ENCODE measurements around the gene ZNF326.

ZNF326 gene

DNA sequence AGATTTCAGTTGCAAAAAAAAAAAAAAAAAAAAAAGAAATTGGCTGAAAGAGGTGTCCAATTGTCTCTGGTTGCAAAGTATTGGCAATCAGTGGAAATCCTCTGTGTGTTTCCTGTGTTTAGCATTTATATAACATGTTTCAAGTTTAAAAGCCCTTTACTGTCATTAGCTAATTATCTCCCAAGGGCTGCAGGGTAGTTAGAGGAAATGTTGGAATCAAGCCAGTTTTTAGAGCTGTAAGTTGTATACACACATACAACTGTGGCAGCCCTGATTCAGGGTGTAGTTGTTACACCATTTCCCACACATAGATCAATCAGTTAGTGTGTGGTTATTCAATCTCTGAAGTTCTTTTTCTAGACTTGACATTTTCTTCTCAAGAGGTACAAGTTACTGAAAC is 8.9 kb upstream of the ZNF326 start:
- ChIA-PET CTCF (interaction anchor here (0.7 to 11.6 kb wide), 14 partner anchors 9 to 223 kb away, joined by 3 to 168 read pairs (median 14); no protein-coding TSS in a partner anchor), POLR2A (no interaction called here)

DNA sequence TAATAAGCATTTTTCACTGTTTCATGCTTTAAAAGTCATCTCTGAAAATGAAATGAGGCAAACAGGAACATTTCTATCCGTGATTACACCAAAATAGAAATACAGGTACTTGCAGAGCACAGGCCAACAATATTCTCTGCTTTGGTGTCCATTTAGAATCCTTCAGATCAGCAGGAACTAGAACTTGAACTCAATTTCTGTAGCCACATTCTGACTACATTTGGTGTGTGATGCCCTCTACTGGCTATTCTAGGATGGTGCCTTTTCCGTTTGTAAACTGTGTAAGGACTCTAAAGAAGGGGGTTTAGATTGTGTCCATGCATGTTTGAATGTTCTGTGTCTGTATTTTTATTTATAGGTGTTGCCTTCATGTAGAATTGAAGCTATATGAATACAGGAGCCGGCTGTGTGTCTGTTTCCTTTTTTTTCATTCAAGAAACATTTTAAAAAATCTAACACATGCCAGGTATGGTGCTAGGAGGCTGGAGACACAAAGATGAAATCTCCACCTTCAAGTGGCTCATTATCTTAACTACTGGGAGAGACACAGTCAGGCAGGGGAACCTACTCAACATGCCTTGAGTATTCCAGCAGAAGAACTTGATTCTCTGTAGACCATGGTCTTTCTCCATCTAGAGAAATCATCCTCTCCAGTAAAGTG is 7.6 kb upstream of the ZNF326 start:
- ChIA-PET POLR2A (interaction anchor here (0.9 kb wide), 1 partner anchor 143 kb away, joined by 3 read pairs; no protein-coding TSS in a partner anchor), CTCF (interaction anchor here (0.6 to 11.6 kb wide), 28 partner anchors 9 to 364 kb away, joined by 3 to 168 read pairs (median 6); no protein-coding TSS in a partner anchor)
- no peak for DNase-seq (ENCODE audit: low read depth, low spot score)
- TF ChIP-seq, protein P1, sequence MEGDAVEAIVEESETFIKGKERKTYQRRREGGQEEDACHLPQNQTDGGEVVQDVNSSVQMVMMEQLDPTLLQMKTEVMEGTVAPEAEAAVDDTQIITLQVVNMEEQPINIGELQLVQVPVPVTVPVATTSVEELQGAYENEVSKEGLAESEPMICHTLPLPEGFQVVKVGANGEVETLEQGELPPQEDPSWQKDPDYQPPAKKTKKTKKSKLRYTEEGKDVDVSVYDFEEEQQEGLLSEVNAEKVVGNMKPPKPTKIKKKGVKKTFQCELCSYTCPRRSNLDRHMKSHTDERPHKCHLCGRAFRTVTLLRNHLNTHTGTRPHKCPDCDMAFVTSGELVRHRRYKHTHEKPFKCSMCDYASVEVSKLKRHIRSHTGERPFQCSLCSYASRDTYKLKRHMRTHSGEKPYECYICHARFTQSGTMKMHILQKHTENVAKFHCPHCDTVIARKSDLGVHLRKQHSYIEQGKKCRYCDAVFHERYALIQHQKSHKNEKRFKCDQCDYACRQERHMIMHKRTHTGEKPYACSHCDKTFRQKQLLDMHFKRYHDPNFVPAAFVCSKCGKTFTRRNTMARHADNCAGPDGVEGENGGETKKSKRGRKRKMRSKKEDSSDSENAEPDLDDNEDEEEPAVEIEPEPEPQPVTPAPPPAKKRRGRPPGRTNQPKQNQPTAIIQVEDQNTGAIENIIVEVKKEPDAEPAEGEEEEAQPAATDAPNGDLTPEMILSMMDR (IDR thresholded peaks at IDR 0.05; ENCODE audit: insufficient read depth, low read length, missing control alignments), result peak; percentile 69
- H3K4me3 ChIP-seq (ENCODE audit: low read depth, low read length), result no peak overlapping the region

More for the DNA sequence above, 8.9 kb upstream of the ZNF326 start:
- TF ChIP-seq, protein P1 (IDR thresholded peaks at IDR 0.05; ENCODE audit: insufficient read depth, low read length, missing control alignments), result no peak
- no peak for DNase-seq (ENCODE audit: low read depth, low spot score)
- H3K4me3 ChIP-seq (ENCODE audit: low read depth, low read length), result no peak overlapping the region

DNA sequence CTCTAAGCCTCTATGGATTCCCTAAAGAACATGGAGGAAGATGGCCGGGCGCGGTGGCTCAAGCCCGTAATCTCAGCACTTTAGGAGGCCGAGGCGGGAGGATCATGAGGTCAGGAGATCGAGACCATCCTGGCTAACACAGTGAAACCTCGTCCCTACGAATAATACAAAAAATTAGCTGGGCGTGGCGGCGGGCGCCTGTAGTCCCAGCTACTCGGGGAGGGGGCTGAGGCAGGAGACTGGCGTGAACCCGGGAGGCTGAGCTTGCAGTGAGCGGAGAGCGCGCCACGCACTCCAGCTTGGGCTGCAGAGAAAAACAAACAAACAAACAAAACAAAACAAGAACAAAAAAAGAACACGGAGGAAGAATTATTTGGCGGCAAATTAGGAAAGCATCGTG is 5.8 kb upstream of the ZNF326 start:
- TF ChIP-seq, protein P1 (IDR thresholded peaks at IDR 0.05; ENCODE audit: insufficient read depth, low read length, missing control alignments), result no peak
- no peak for DNase-seq (ENCODE audit: low read depth, low spot score)
- ChIA-PET CTCF (interaction anchor here (0.9 to 11.6 kb wide), 14 partner anchors 12 to 226 kb away, joined by 3 to 168 read pairs (median 16); no protein-coding TSS in a partner anchor), POLR2A (no interaction called here)
- no peak overlapping the region for H3K4me3 ChIP-seq (ENCODE audit: low read depth, low read length)

DNA sequence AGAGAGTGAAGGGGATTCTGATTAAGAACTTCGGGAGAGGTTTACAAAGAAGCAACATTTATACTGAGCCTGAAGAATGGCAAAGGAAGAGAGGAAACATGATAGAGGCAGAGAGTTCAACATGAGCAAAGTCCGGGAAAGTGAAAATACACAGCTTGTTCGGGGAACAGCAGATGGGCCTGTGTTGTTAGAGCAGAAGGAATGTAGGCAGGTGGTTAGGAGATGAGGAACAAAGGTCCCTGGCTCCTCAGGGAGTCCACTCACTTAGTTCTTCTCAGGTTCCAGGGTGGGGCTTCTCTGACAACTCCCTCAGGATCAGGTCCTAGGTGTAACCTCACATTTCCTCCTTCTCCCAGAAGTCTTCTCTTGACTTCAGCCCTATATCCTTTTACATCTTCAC is 5.1 kb upstream of the ZNF326 start:
- no peak overlapping the region for H3K4me3 ChIP-seq (ENCODE audit: low read depth, low read length)
- POLR2A ChIA-PET, result no interaction called here
- CTCF ChIA-PET, result interaction anchor here (1.4 to 11.6 kb wide), 9 partner anchors 13 to 227 kb away, joined by 4 to 168 read pairs (median 50); no protein-coding TSS in a partner anchor
- no peak for DNase-seq (ENCODE audit: low read depth, low spot score)
- TF ChIP-seq, protein P1 (IDR thresholded peaks at IDR 0.05; ENCODE audit: insufficient read depth, low read length, missing control alignments), result no peak

DNA sequence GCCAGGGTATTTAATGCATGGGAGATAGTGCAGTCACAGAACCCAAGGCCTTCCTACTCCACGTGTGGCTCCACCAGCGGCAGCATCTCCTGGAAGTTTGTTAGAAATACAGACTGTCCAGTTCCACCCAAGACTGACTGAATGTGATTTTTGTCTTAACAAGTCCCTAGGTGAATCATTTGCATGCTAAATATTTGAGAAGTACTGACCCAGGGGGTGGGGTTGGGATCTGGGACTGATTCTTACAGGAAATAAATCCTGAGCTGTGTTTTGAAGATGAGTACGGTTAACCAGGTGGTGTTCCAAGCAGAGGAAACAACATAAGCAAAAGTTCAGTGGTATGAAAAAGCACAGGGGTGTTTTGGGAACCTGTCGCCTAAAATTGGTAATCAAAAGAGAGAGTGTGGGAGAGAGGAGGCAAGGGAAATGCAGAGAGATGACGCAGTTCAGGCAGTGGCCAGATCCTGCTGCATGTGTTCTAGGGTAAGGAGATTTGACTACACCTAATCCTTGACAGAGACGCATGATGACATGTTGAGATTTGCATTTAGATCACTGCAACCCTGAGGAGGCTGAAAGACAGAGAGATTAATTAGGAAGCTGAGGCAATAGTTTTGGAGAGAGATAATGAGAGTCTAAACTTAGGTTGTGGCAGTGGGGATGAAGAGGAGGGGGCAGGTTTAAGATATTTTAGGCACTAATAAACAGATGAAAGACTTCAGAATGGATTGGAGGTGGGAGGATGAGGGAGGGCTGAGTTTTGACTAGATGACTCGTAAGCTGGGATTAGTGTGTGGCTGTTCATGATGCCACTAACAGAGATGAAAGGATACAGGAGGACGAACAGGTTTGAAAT is 3.7 kb upstream of the ZNF326 start:
- H3K4me3 ChIP-seq (ENCODE audit: low read depth, low read length), result no peak overlapping the region
- CTCF ChIA-PET, result interaction anchor here (1.1 to 11.6 kb wide), 7 partner anchors 13 to 228 kb away, joined by 3 to 168 read pairs (median 12); no protein-coding TSS in a partner anchor
- POLR2A ChIA-PET, result no interaction called here
- TF ChIP-seq, protein P1 (IDR thresholded peaks at IDR 0.05; ENCODE audit: insufficient read depth, low read length, missing control alignments), result no peak
- no peak for DNase-seq (ENCODE audit: low read depth, low spot score)

DNA sequence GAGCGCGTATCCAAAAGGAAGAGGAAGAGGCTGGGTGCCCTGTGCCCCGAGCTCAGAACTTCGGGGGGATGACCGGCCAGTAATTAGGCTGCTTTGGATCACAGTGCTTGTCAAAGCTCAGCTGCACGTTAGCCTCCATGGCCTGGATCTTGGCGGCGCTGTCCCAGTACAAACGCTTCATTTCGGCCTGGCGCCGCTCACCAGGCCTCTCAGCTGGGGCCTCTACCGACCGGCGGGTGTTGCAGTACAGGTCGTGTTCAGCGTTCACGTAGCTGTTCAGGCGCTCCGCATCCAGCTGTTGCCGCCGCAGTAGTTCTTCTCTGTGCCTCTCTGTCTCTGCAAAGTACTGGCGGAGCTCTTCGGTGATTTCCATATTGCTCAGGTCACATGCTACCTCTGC is 1.4 kb upstream of the ZNF326 start:
- TF ChIP-seq, protein P1 (IDR thresholded peaks at IDR 0.05; ENCODE audit: insufficient read depth, low read length, missing control alignments), result no peak
- no peak overlapping the region for H3K4me3 ChIP-seq (ENCODE audit: low read depth, low read length)
- DNase-seq (ENCODE audit: low read depth, low spot score), result no peak
- CTCF ChIA-PET, result interaction anchor here (0.9 to 11.6 kb wide), 4 partner anchors 150 to 211 kb away, joined by 4 to 168 read pairs (median 86); no protein-coding TSS in a partner anchor
- POLR2A ChIA-PET, result no interaction called here
